ENCODE measurements around the gene SLC26A1. TPM values are rescaled to one million over a fixed set of nuclear protein-coding genes. Genes with fewer than 3 reads are reported as not detected.

Gene SLC26A1
- total RNA-seq, 6 experiments from 2014 or later = 9.6 to 30.9 (median 23.0) TPM

GRCh38 chr4:1023075-1023640, 30.0 kb upstream of the SLC26A1 start:
- no peaks in the 10 kb centered on the region for H3K9me3 ChIP-seq
- intact Hi-C loops (cut with DNase I) = loop anchor here in 1 of 2 donors (10.0 kb wide), 1 partner anchor 202 kb away; no protein-coding TSS in a partner anchor
- DNase-seq = no peak

DNA sequence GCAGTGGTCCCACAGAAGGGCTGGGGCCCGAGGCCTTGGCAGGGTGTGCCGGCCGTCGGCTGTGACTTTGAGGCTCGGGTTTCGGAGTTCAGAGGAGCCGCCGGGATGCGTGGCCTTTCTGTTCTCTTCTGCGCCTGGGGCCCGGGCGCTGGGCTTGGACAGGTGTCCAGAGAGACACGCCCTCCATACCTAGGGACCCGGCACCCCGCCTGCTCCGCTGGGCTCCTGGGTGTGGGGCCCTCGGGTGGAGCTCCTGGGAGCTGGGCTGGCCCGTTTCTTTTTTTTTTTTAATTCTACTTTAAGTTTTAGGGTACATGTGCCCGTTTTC, 29.5 kb upstream of the SLC26A1 start:
- H3K9me3 ChIP-seq = no peaks in the 10 kb centered on the region
- H3K27me3 ChIP-seq = no peaks in the 10 kb centered on the region
- 100% methylated on average over 2 of the region's 19 CpGs for WGBS (ENCODE audit: insufficient coverage, low coverage, low lambda C conversion rate, missing lambda C conversion rate)
- DNase-seq (no peak), ATAC-seq (no peak)
- H3K4me1 ChIP-seq = no peaks in the 10 kb centered on the region
- H3K36me3 ChIP-seq = peaks cover 0 to 10% (median 5%) of the 10 kb centered on the region in 4 donors
- intact Hi-C loops (cut with DNase I) = loop anchor here in 1 of 2 donors (10.0 kb wide), 1 partner anchor 202 kb away; no protein-coding TSS in a partner anchor
- H3K27ac ChIP-seq = no peak overlapping the region
- H3K4me3 ChIP-seq = no peak overlapping the region
- TF ChIP-seq CTCF (IDR thresholded peaks at IDR 0.05) (no peak), POLR2A (IDR thresholded peaks at IDR 0.05) (no peak)

More at GRCh38 chr4:1023075-1023640, 30.0 kb upstream of the SLC26A1 start:
- no peaks in the 10 kb centered on the region for H3K27me3 ChIP-seq
- ATAC-seq = no peak
- WGBS (ENCODE audit: insufficient coverage, low coverage, low lambda C conversion rate, missing lambda C conversion rate) = no CpG with 5 or more reads among the region's 20 CpGs
- TF ChIP-seq POLR2A (IDR thresholded peaks at IDR 0.05) (no peak), CTCF (IDR thresholded peaks at IDR 0.05) (no peak)
- H3K4me3 ChIP-seq = no peak overlapping the region
- peaks cover 0 to 10% (median 5%) of the 10 kb centered on the region in 4 donors for H3K36me3 ChIP-seq
- no peak overlapping the region for H3K27ac ChIP-seq
- no peaks in the 10 kb centered on the region for H3K4me1 ChIP-seq

GRCh38 chr4:1022051-1022738, 29.0 kb upstream of the SLC26A1 start:
- Histone ChIP-seq H3K9me3 (no peaks in the 10 kb centered on the region), H3K36me3 (peaks cover 0 to 10% (median 5%) of the 10 kb centered on the region in 4 donors), H3K4me3 (no peak overlapping the region), H3K27me3 (no peaks in the 10 kb centered on the region), H3K27ac (no peak overlapping the region), H3K4me1 (no peaks in the 10 kb centered on the region)
- ATAC-seq (no peak), DNase-seq (no peak)
- WGBS (ENCODE audit: insufficient coverage, low coverage, low lambda C conversion rate, missing lambda C conversion rate) = no CpG with 5 or more reads among the region's 46 CpGs
- TF ChIP-seq CTCF (IDR thresholded peaks at IDR 0.05) = no peak
- TF ChIP-seq POLR2A (IDR thresholded peaks at IDR 0.05) = no peak
- intact Hi-C loops (cut with DNase I) = loop anchor here in 1 of 2 donors (10.0 kb wide), 1 partner anchor 203 kb away; no protein-coding TSS in a partner anchor

- DNase-seq = no peak
- no peaks in the 10 kb centered on the region for H3K9me3 ChIP-seq
- no peaks in the 10 kb centered on the region for H3K4me1 ChIP-seq
- peaks cover 0 to 10% (median 5%) of the 10 kb centered on the region in 4 donors for H3K36me3 ChIP-seq
- 92% methylated on average over 4 of the region's 19 CpGs for WGBS (ENCODE audit: insufficient coverage, low coverage, low lambda C conversion rate, missing lambda C conversion rate)
- H3K4me3 ChIP-seq = no peak overlapping the region
- H3K27ac ChIP-seq = no peak overlapping the region
- TF ChIP-seq CTCF (IDR thresholded peaks at IDR 0.05) = no peak
- no peak for TF ChIP-seq POLR2A (IDR thresholded peaks at IDR 0.05)
- H3K27me3 ChIP-seq = no peaks in the 10 kb centered on the region
- ATAC-seq = no peak
- intact Hi-C loops (cut with DNase I) = loop anchor here in 1 of 2 donors (10.0 kb wide), 1 partner anchor 203 kb away; no protein-coding TSS in a partner anchor
Measured at GRCh38 chr4:1021386-1022050, 28.3 kb upstream of the SLC26A1 start.
